HG03571 (cell line): ENCODE data around the gene UBE2H.
"Not testable (repeated sequence)": the region's sequence is repeated elsewhere in the genome, so short reads cannot be mapped to it uniquely, and the experiment has no call there.

Experiments
- ATAC-seq: cut with Tn5 transposase; IDR thresholded peaks from one replicate; pipeline ENCODE4 v1.9.1; 2021; ENCODE audit not compliant: unreplicated experiment

UBE2H gene

DNA sequence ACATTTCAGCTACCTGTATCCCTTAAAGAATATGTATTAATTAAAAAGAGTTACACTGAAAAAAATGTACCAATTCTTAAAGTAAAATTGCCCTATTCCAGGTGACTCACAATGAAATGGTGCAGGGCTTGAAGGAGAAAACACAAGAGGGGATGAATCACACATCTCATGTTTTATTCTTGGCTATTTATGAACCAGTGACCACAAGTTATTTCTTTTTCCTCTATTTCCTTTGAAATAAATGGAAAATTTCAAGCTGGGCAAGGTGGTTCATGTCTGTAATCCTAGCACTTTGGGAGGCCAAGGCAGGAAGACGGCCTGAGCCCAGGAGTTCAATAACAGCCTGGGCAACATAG lies 106.8 kb downstream of the UBE2H start:
- no peak for ATAC-seq

DNA sequence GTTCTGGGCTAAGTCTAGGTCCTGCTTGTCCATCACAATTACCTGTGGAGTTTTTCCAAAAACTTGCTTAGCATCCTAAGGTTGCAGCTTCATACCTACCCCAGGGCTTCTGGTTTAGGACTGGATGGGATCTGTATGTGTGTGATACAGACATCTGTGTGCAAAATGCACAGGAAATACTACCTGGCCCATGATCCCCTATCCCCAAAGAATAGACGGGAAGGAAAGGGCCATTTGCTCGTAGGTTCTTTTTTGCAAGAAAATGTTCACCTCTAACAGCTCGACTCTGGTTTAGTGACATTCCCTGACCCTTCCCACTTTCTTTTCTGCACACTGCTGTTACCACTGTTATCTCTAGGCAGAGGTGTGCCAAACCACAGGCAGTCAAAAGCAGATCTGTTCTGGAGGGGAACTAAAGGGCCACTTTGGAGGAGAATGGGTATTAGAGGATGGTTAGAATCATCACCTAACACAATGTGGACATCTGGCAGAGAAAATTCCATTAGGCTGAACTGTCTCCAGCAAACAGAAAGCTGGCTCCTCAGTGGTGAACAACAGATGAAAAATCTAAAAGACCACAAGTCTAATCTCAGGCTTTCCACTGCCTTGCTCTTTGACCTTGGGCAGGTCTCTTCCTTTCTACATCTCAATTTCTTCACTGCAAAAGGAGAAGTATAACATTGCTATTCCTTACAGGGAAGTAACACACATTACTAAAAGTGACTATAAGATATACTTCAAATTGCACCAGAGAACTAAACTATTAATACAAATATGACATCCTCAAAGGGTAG lies 107.4 kb downstream of the UBE2H start:
- ATAC-seq: no peak

DNA sequence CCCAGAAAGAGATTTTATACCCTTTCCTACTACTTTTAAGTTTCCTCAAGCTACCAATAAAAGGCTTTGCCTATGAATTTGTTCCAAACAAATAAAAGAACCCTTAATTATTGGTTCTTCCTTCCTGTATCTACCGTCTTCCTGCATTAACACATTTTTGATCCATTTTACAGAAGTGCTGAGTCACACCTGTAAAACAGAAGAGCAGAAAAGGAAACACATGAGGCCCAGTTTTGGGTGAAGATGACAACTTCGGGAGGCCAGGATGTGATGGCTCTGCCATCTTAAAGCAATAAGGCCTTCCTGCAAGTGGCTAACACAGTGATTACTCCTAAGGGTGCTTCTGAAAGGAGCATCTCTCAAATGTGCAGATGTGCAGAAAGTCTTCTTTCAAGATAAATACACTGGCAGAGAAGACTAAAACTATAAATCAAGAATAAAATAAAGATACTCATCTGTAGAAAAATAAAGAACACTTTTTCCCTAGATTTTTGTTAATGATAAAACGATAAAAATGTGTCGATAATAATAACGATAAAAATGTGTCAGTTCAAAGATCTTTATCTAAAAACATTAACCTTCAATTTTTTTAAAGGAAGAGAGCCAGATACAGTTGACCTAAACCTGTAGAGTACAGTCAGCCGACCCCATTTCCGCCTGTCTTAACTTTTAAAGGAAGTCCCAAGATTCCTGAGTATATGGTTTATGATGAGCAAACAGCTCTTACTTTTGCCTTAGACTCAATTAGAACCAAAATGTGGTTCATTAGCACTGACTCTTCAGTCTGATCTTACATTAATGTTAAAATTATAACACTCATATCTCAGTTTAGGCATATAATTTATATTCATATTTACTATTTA lies 108.6 kb downstream of the UBE2H start:
- ATAC-seq: no peak

DNA sequence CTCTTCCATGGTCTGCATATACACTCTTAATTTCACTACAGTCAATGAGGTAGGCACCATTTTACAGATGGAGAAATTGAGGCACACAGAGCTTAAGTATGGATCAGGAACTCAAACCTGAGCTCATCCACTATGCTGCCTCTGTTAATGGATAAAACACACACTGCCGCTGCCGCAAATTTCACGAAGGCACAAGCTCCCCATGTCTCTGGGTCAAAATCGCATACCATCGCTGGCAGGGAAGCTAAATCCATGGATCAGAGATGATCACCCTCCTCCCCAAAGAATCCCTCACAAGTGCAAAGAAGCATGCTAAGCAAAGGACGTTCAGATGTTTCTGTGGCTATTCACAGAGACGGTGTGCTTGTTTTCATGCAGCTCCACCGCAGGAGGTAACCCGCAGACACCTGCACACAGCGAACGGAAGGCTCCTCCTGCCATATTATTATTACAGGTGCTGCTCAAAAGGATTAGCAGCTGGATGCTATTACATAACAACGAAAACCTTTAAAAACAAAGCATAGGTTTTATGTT lies 109.3 kb downstream of the UBE2H start:
- no peak for ATAC-seq

DNA sequence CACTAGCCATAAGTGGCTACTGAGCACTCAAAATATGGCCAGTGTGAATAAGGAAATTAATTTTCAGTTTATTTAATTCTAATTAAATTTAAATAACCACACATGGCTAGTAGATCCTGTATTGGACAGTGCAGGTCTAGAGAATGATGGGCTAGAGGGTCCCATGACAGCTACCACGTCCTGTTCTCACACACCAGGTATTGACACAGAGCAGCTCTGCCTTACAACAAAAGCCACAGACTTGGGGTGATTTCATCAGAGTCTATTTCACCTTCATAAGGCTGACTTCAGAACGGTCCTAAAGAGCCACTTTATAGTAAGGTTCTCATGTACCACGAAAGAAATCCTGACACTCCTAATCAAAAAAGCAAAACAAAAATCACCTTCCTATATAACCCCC lies 111.3 kb downstream of the UBE2H start:
- ATAC-seq: no peak

DNA sequence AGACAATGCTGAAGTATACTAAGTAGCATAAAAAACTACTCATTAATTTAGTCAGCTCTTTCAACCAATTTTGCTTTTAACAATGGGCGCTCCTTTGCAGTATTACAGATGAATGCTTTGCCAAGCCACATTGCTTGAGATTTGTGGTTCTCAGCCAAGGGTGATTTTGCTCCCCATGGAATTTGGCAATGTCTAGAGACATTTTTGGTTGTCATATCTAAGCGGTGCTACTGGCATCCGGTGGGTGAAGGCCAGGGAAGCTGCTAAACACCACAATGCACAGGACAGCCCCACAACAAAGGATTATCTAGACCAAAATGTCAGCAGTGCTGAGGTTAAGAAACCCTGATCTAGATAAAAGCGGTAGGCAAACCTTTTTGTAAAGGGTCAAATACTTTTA lies 112.0 kb downstream of the UBE2H start:
- ATAC-seq: no peak

DNA sequence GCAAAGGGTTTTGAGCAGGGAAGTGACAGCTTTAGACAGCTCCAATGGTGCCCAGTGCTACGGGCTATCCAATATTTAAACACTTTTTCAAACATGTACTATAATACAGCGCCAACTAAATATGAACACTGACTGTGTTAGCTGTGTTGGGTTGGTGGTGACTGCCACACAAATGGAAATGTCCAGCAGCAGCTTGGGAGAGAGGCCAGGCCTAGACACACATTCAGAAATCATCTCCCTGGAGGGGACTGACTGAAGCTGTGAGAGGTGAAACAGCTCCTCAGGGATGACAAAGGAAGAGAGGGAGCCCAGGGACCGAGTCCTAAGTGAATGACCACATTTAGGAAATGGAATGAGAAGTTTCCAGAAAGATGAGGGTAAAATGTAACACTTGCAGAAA lies 115.8 kb downstream of the UBE2H start:
- ATAC-seq: no peak

DNA sequence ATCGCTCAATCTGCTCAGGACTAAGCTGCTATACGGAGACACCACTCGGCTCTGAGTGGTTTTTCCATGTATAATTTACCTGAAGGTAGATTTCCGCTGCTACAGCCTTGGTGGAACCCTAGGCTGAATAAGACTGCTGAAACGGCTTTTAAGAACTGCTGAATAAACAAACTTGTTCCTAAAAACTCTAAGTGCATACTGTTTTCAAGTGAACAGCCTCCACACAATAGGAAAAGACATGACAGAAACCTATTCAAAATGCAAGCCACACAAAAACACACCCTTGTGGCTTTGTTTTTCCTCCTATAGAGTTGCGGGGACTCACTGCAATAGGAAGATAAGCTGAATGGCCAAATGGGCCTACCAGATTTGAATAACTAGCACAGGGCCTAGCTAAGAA lies 117.2 kb downstream of the UBE2H start:
- no peak for ATAC-seq

DNA sequence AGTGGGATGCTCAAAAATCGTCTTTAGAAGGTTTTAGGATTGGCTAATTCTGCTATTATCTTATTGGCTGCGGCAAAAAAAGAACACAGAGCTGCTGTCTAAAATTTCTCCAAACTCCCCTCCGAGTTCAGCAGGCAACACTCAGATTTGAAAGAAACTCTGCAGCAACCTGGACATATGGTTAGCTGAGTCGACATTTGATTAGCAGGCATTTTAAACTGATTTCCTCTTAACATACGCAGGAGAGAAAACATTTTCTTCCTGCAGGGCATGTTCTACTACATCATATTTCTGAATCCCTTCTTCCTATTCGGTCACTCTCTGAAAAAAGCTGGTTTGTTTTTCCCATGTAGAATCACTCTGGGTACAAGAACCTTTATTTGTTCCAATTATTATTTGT lies 119.4 kb downstream of the UBE2H start:
- ATAC-seq: not testable (repeated sequence)

DNA sequence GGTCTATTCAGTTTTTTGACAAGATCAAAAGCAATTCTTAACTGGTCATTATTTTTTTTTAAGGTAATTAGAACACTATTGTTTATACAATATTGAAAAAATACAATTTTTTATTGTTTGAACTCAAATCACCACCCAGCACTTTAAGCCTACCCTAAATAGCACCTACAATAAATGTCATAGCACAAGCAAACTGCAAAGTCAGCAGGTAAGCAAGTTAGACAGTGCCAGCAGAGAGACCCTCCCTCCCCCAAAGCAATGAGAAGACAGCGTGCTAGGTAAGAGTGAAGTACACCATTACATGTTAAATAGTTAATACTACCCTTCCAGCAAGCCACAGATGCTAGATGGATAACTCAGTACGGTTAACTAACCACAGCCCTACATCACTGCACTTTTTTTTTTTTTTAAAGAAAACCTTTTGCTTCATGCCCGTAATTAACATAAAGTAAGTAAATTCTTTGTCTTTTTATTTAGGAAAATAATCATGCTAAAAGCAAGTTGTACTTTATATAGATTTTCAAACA lies 120.0 kb downstream of the UBE2H start:
- ATAC-seq: no peak

DNA sequence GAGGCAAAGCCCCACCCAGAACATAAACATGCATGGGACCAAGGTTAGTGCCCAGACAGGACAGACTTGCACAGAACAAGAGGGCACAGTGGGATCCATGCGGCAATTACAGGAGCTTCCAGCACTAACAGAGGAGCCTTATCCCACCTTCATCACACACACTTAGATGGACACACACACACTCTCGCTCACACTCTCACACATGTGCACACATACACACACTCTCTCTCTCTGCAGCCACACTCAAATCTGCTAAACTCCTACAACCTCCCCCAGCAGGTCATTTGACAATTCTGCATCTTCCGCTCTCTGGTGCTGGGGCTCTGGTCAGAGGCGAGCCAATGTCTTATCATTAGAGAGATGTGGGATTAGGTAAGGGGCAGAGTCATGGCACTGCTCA lies 120.5 kb downstream of the UBE2H start:
- no peak for ATAC-seq

DNA sequence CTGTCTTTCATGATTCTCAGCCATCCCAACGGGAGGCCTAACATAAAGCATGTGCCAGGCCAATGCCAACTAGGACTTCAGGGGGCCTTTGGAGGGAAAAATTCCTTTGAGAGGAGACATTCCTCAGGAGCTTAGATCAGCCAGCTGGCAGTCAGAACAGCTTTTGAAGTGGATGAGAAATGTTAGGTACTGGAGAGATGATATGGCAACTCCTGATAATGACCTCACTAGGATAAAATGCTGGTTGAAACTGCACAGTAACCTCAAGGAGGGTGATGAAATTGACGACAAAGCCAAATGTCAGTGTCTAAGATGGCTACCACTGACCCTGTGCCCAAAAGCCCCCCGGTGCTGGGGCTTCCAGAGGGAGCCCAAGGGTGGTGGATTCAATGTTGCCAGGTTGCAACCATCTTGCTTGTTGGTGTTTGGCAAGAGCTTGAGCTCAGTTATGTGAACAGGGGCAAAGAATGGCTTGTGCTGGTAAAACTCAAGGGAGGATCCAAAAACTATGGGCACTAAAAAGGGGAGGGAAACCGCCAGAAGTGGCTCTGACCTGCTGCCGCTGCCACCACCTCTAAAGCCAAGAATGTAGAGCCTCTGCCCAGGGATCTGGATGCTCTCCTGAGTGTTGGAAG lies 121.2 kb downstream of the UBE2H start:
- ATAC-seq: no peak

DNA sequence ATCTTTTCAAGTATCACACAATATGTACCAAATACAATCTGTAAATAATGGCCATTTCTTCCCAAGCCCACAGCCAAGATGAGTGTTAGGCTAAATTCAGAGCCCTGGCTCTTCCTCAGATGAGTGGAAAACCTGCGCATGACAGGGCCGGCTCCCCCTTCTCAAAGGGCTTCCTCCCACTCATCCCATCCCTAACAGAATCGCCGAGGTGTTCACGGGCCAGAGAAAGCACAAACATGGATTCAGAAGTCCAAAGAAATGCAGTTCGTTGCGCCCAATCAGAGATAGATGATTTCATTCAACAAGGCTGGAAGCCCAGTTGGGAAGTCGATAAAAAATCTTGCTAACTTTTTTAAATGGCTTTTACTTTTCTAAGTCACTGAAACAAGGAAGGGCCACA lies 121.8 kb downstream of the UBE2H start:
- ATAC-seq: no peak

DNA sequence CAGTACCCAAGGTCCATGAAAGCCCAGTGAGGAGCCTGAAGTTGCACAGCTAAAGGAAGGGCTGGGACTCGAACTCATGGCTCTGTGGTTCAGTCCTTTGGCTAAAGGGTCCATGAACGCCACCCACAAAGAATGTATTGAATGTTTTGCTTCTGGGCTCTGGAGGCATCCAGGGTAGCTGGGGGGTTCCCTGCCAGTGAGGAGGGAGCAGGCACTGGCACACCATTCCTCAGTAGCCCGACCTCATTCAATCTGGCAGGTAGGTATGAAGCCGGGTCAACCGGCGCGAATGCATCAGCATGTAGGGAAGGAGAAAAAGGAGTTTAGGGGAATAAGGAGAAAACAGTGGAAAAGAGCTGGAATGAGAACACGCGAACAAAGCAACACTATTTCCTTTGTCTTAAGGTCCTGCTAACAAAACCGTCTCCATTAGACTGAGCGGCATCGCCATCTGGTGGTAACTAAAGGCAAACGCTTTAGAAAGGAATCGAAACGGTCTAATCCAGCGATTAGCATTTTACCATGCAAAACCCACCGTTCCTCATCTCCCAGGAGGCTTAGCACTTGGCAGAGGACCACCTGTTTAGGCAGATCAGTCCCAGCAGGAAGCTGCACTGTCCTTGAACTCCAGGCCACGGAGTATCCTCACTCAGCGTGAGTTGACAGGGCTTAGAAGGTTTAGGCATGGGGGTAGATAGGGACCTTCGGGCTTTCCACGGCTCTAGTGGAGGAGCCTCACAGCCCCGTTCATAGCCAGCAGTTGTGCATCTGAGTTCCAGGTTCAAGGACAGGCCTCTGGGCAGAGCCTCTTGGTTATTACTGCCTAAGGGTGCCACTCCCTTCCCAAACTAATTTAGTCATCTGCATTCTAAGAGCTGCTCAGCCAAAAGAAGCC lies 122.8 kb downstream of the UBE2H start:
- ATAC-seq: no peak

DNA sequence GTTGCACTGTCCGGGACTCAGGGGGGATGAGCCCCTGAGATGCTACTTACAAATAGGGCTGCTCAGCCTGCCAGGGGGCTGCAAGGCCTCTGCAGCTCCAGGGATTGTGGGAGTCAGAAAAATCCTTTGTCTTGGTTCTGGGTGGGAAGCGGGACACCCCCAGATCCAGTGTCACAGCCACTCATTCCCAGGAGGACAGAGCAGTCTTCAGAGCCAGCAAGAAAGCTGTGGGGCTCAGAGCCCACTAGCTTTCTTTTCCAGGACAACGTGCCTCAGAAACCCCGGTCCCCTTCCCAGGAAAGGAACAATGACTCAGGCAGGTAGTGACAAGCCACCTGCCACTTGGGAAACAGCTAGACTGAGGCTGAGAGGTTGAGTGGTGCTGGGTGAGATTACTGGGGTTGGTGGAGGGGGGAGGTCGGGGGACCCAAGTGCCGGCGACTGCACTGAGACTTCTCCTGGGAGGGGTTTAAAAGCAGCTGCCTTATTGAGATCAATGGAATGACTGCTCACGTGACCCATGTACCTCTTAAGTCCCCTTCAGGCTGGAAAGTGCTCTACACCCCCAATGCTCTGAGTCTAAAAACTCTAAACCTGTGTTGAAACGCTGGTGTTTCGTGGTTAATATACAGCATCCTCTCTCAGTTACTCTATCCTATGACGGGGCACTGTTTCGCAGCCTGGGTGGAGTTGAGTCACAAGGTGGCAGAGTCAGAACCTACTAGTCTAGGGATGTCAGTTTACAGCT lies 123.6 kb downstream of the UBE2H start:
- ATAC-seq: no peak

DNA sequence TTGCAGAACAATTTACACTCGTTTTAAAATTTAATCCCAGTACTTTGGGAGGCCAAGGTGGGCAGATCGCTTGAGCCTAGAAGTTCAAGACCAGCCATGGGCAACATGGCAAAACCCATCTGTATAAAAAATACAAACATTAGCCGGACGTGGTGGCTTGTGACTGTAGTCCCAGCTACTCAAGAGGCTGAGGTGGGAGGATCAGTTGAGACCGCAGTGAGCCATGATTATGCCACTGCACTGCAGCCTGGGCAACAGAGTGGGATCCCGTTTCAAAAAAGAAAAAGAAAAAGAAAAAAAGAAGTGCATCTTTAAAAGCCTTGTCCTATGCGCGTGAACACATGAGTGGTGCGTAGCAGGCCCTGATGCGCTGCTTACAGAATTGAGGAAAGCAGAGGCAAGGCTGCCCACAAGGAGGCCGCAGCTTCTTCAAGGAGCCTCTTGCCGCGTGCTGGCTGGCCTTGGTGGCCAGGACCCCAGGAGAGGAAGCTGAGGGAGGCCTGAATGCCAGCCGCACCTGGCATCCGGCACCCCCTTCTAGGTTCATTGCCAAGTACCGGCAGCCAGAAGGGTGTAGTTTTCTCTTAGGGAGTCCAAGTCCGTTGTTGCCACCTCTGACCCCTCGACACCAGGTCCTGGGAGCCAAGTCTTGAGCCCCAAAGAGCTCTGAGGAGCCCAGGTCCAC lies 124.5 kb downstream of the UBE2H start:
- no peak for ATAC-seq

DNA sequence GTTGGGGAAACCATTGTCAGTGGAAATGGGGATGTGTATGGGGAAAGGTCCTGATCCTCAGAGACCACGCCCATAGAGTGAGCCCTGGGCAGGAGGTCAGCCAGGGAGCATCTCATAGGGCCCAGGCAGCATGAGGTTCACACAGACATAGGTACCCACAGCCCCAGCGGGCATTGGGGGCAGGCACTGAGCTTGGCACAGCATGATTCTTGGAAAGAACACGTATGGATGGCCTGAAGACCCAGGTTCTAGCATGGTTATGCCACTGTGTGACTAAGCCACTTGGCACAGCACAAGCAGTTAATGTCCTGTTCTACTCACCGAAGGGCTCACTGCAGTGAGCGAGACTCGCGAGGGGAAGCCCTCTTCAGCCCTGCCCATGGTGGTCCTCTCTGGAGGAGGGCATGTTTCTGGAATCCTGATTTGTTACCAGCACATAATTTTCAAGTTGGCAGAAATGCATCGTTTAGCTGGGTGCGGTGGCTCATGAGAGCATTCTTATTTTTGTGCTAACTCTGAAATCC lies 125.2 kb downstream of the UBE2H start:
- ATAC-seq: no peak

DNA sequence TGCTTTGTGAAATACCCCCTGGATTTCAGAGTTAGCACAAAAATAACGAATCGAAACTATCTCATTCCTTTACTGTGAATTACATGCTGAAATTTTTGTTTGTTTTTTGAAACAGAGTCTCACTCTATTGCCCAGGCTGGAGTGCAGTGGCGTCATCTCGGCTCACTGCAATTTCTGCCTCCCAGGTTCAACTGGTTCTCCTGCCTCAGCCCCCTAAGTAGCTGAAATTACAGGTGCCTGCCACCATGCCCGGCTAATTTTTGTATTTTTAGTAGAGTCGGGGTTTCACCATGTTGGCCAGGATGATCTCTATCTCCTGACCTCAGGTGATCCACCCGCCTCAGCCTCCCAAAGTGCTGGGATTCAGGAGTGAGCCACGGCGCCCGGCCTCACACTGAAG lies 125.9 kb downstream of the UBE2H start:
- not testable (repeated sequence) for ATAC-seq
